OCI-LY3 (cell line): ENCODE results near the gene HAPLN2.

Experiments used
- CTCF ChIP-seq: fragments of 200-600, 300-600 bp; sonication (generic); IDR thresholded peaks from 2 replicates; pipeline ENCODE4 v1.5.1; 2014; ENCODE audit warnings: antibody characterized with exemption, low read length, low read depth
- EZH2phosphoT487 ChIP-seq: fragments of 200-600 bp; shearing (Covaris generic); IDR thresholded peaks from 2 replicates; pipeline ENCODE4 v1.6.1; 2018; ENCODE audit warnings: antibody characterized with exemption, mixed run types, low read depth

GRCh38 chr1:156643049-156643777 is 24.0 kb downstream of the HAPLN2 start:
- no peak for TF ChIP-seq CTCF
- no peak for TF ChIP-seq EZH2phosphoT487
